WI38 (cell line): Measurements from ENCODE around the gene OR2M2.

Experiments used
- H3K4me3 ChIP-seq: 2 replicates; pipeline ENCODE4 v1.5.1; 2011; ENCODE audit warnings: low read depth, mild to moderate bottlenecking, control low read depth, low read length
- CTCF ChIP-seq: IDR thresholded peaks from 2 replicates; pipeline ENCODE4 v1.5.1; 2012; ENCODE audit warnings: low read depth, mild to moderate bottlenecking, control low read depth, low read length

Gene OR2M2

GRCh38 chr1:248189026-248189425 lies 14.4 kb downstream of the OR2M2 start:
- no peak for TF ChIP-seq CTCF

GRCh38 chr1:248194117-248194516 lies 19.5 kb downstream of the OR2M2 start:
- no peak for TF ChIP-seq CTCF
- H3K4me3 ChIP-seq: no peak overlapping the region

More at GRCh38 chr1:248189026-248189425, 14.4 kb downstream of the OR2M2 start:
- H3K4me3 ChIP-seq: no peak overlapping the region

GRCh38 chr1:248196965-248197364 lies 22.3 kb downstream of the OR2M2 start, which contains the start of gene OR2M3:
Gene OR2M3 (plus strand): TSS chr1:248197265. CDS start chr1:248203068, 5,803 bp downstream.
- no peak within 1 kb of the TSS for H3K4me3 ChIP-seq
- TF ChIP-seq CTCF: no peak

GRCh38 chr1:248215880-248216279 lies 41.3 kb downstream of the OR2M2 start:
- TF ChIP-seq CTCF: no peak
- no peak overlapping the region for H3K4me3 ChIP-seq

GRCh38 chr1:248225537-248225936 lies 50.9 kb downstream of the OR2M2 start:
- no peak overlapping the region for H3K4me3 ChIP-seq
- TF ChIP-seq CTCF: no peak

GRCh38 chr1:248229360-248229908 lies 54.8 kb downstream of the OR2M2 start:
- no peak overlapping the region for H3K4me3 ChIP-seq
- no peak for TF ChIP-seq CTCF
